ENCODE data around the gene IDH2.

- TF ChIP-seq, protein P1, sequence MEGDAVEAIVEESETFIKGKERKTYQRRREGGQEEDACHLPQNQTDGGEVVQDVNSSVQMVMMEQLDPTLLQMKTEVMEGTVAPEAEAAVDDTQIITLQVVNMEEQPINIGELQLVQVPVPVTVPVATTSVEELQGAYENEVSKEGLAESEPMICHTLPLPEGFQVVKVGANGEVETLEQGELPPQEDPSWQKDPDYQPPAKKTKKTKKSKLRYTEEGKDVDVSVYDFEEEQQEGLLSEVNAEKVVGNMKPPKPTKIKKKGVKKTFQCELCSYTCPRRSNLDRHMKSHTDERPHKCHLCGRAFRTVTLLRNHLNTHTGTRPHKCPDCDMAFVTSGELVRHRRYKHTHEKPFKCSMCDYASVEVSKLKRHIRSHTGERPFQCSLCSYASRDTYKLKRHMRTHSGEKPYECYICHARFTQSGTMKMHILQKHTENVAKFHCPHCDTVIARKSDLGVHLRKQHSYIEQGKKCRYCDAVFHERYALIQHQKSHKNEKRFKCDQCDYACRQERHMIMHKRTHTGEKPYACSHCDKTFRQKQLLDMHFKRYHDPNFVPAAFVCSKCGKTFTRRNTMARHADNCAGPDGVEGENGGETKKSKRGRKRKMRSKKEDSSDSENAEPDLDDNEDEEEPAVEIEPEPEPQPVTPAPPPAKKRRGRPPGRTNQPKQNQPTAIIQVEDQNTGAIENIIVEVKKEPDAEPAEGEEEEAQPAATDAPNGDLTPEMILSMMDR (IDR thresholded peaks at IDR 0.05), result no peak
- TF ChIP-seq POLR2A (IDR thresholded peaks at IDR 0.05), result no peak
Observed at GRCh38 chr15:90058308-90058707, 44.0 kb downstream of the IDH2 start.
